Right lobe of liver (tissue), 4 donors: ENCODE measurements around the gene MRPL36.

Experiments used
- CTCF ChIP-seq, 4 donors: fragments of 200-600 bp in 3 of 4; fragments of 450-650 bp in 1 of 4; IDR thresholded peaks; one replicate each; pipeline versions ENCODE4 v1.5.1 to v1.8.0; 2016 to 2022; ENCODE audit warnings: antibody characterized with exemption in 4 of 4, mild to moderate bottlenecking in 2 of 4
- POLR2A ChIP-seq: fragments of 450-650 bp; IDR thresholded peaks from one replicate; pipeline ENCODE4 v1.6.1; 2017; ENCODE audit warnings: antibody characterized with exemption, mild to moderate bottlenecking
- donor health status: DM: no; HTN: no; CAD: no.
- donor health status: DM: no; HTN: no; CAD: no.
- donor health status: DM: no; HTN: yes; CAD: no.

- TF ChIP-seq CTCF (IDR thresholded peaks at IDR 0.05) = no peak
- no peak for TF ChIP-seq POLR2A
Measured at GRCh38 chr5:1842004-1842819, 42.6 kb upstream of the MRPL36 start.
